SK-N-DZ (cell line): ENCODE data around the gene HS1BP3.
A peak's percentile ranks its signal among the peaks of the same experiment; 100 is the strongest.

Experiments
- DNase-seq: peaks from one replicate; pipeline ENCODE4 v3.0.0-alpha.2; 2015; ENCODE audit warnings: low spot score

Gene HS1BP3

GRCh38 chr2:20617892-20618467 is 32.9 kb downstream of the HS1BP3 start:
- peak; percentile 34 for DNase-seq

GRCh38 chr2:20617081-20617575 is 33.8 kb downstream of the HS1BP3 start:
- peak; percentile 18 for DNase-seq

GRCh38 chr2:20616341-20616871 is 34.5 kb downstream of the HS1BP3 start:
- DNase-seq, result no peak

GRCh38 chr2:20615466-20616241 is 35.2 kb downstream of the HS1BP3 start:
- no peak for DNase-seq

GRCh38 chr2:20615068-20615465 is 35.8 kb downstream of the HS1BP3 start:
- no peak for DNase-seq

- DNase-seq, result no peak
These were observed 36.5 kb downstream of the HS1BP3 start for GRCh38 chr2:20614201-20615067.

- DNase-seq, result no peak
These were observed 37.7 kb downstream of the HS1BP3 start for GRCh38 chr2:20612925-20613916.

- DNase-seq, result no peak
These were observed 39.0 kb downstream of the HS1BP3 start for GRCh38 chr2:20611844-20612356.

- DNase-seq, result no peak
These were observed 39.6 kb downstream of the HS1BP3 start for GRCh38 chr2:20611077-20611843.

GRCh38 chr2:20609995-20610357 is 40.9 kb downstream of the HS1BP3 start:
- no peak for DNase-seq

- peak; percentile 23 for DNase-seq
These were observed 41.4 kb downstream of the HS1BP3 start for GRCh38 chr2:20609349-20609994.

GRCh38 chr2:20608666-20609348 is 42.1 kb downstream of the HS1BP3 start:
- DNase-seq, result no peak

GRCh38 chr2:20607446-20607845 is 43.5 kb downstream of the HS1BP3 start:
- no peak for DNase-seq

- no peak for DNase-seq
These were observed 44.7 kb downstream of the HS1BP3 start for GRCh38 chr2:20606198-20606597.

GRCh38 chr2:20604951-20605381 is 45.9 kb downstream of the HS1BP3 start:
- DNase-seq, result no peak

GRCh38 chr2:20604401-20604911 is 46.4 kb downstream of the HS1BP3 start:
- DNase-seq, result no peak

- DNase-seq, result no peak
These were observed 47.1 kb downstream of the HS1BP3 start for GRCh38 chr2:20603791-20604190.

- DNase-seq, result no peak
These were observed 48.1 kb downstream of the HS1BP3 start for GRCh38 chr2:20602803-20603202.
